ENCODE measurements around the gene ZEB1. TPM values are rescaled to one million over a fixed set of nuclear protein-coding genes. Genes with fewer than 3 reads are reported as not detected.
A peak's percentile ranks its signal among the peaks of the same experiment; 100 is the strongest.

ZEB1 gene
- total RNA-seq (2011; cell fraction: chromatin; rRNA removed; ENCODE audit: low replicate concordance): 5.3 and 22.2 TPM in 2 replicates
- total RNA-seq (2011; cell fraction: nucleolus; rRNA removed): 2.7 and 6.1 TPM in 2 replicates
- total RNA-seq (2011; cell fraction: nucleoplasm; rRNA removed): 10.0 and 20.7 TPM in 2 replicates
- total RNA-seq (2014; rRNA removed): 3.3 and 3.8 TPM in 2 replicates
- total RNA-seq (2014; rRNA removed; fragmentation: Illumina TruSeq; extraction: Trizol): 8.4 and 10.3 TPM in 2 replicates
- total RNA-seq (2015; rRNA removed; fragmentation: Illumina TruSeq; extraction: Trizol): 6.6 and 7.8 TPM in 2 replicates
- 6.6 and 7.0 TPM in 2 replicates for total RNA-seq (2021)
- 4.3 and 4.9 TPM in 2 replicates for polyA plus RNA-seq (2011; rRNA removed)
- 0.69 and 1.5 TPM in 2 replicates for polyA plus RNA-seq (2011; cell fraction: cytosol; rRNA removed)
- polyA plus RNA-seq (2011; cell fraction: nucleus; rRNA removed): 4.0 and 4.4 TPM in 2 replicates
- polyA plus RNA-seq (2012): 3.2 and 4.1 TPM in 2 replicates
- polyA plus RNA-seq (2014; fragmentation: Illumina TruSeq; extraction: Trizol): 4.9 and 5.7 TPM in 2 replicates
- polyA plus RNA-seq (2014; fragmentation: Nextera tagmentation; extraction: Ambion mirVana): 1 to 10 TPM; 3.4 to 4.6 TPM
- 2.1 and 2.9 TPM in 2 replicates for polyA plus RNA-seq (2014; rRNA removed)
- polyA minus RNA-seq (2011; rRNA and poly(A)+ RNA removed): 24.4 and 33.0 TPM in 2 replicates
- polyA minus RNA-seq (2011; cell fraction: cytosol; rRNA and poly(A)+ RNA removed): 3.7 and 8.3 TPM in 2 replicates
- polyA minus RNA-seq (2011; cell fraction: nucleus; rRNA and poly(A)+ RNA removed): 8.9 and 24.9 TPM in 2 replicates
- percentile 67 among the genes with signal in this experiment for Bru-seq, nascent RNA
- percentile 70 among the genes with signal in this experiment for BruChase-seq, experiment 1, labeled RNA remaining after a 2-hour chase
- percentile 65 among the genes with signal in this experiment for BruChase-seq, experiment 2, labeled RNA remaining after a 6-hour chase
- long read RNA-seq, experiment 1, full-length matches to known transcripts: 3 of 9 reads
- long read RNA-seq, experiment 1, partial matches to known transcripts: 5 of 9 reads
- long read RNA-seq, experiment 1, other reads (novel, unspliced or antisense): 1 of 9 reads
- long read RNA-seq, experiment 2, partial matches to known transcripts: 1 of 2 reads
- long read RNA-seq, experiment 2, other reads (novel, unspliced or antisense): 1 of 2 reads
- long read RNA-seq, experiment 3, full-length matches to known transcripts: 2 of 6 reads
- long read RNA-seq, experiment 3, partial matches to known transcripts: 3 of 6 reads
- long read RNA-seq, experiment 3, other reads (novel, unspliced or antisense): 1 of 6 reads

GRCh38 chr10:31318854-31319601 lies at the start of gene ZEB1:
TSS of gene ZEB1 (plus strand) at chr10:31319216. CDS start at chr10:31319235, 19 bp downstream.
- under 1% methylated on average over 43 of the region's 71 CpGs for WGBS (ENCODE audit: insufficient coverage, low coverage, missing lambda C conversion rate)
- H4K20me1 ChIP-seq (replicated peaks; ENCODE audit: control insufficient read depth, insufficient read depth, low read length): peaks cover 8% of the 10 kb centered on the region; the same call in 1 of the 2 replicates
- in situ Hi-C loops (cut with MboI): no loop called here
- H3K4me2 ChIP-seq (ENCODE audit: insufficient read depth, low read length): peak within 1 kb of the TSS; percentile 86
- ATAC-seq (peak; percentile 88), FAIRE-seq (peak; percentile 79), DNase-seq (ENCODE audit: extremely low read depth in 1 of 4, low spot score in 3 of 4) (peak; percentile 91 to 94 (median 93))
- no peaks in the 10 kb centered on the region for H3K36me3 ChIP-seq (ENCODE audit: control insufficient read depth, insufficient read depth, low read length)
- no peaks in the 10 kb centered on the region for H3K9me1 ChIP-seq (ENCODE audit: control insufficient read depth, insufficient read depth, low read length)
- intact Hi-C loops (cut with micrococcal nuclease): no loop called here
- POLR2A ChIA-PET: interaction anchor here (1.1 kb wide), 1 partner anchor 49 kb away, joined by 3 read pairs; no protein-coding TSS in a partner anchor
- peak within 1 kb of the TSS; percentile 80 for H3K27ac ChIP-seq (ENCODE audit: extremely low read depth, low read depth, low read length)
- BruUV-seq (replicated peaks): TSS peak; percentile 30
- peaks cover 8% of the 10 kb centered on the region; the same call in 2 of the 3 replicates for H3K79me2 ChIP-seq (ENCODE audit: control insufficient read depth, insufficient read depth, low read length)
- H3K9ac ChIP-seq (ENCODE audit: insufficient read depth in 1 of 2, low read depth in 2 of 2, low read length in 2 of 2): peak within 1 kb of the TSS; percentile 84 to 95
- peak within 1 kb of the TSS; percentile 89 for H3K4me3 ChIP-seq
- CTCF ChIA-PET (ENCODE audit: low intra/inter-chr PET ratio): no interaction called here
- no peaks in the 10 kb centered on the region for H3K9me3 ChIP-seq (replicated peaks; ENCODE audit: control insufficient read depth, insufficient read depth, low read depth, low read length)
- H3K4me1 ChIP-seq (replicated peaks in 1 of 2; ENCODE audit: control insufficient read depth in 2 of 2, insufficient read depth in 2 of 2, low read length in 2 of 2): peaks cover 7 to 26% of the 10 kb centered on the region in 2 experiments; a peak in 3 of 5 replicates
- H2AFZ ChIP-seq (ENCODE audit: low read depth, low read length): peak within 1 kb of the TSS; percentile 98
- H3K27me3 ChIP-seq (ENCODE audit: control insufficient read depth in 2 of 2, insufficient read depth in 2 of 2, low read length in 2 of 2): peaks cover 3 to 5% of the 10 kb centered on the region in 2 experiments; a peak in 3 of 5 replicates
- TF ChIP-seq ETS2 (tag; IDR thresholded peaks at IDR 0.05; ENCODE audit: borderline replicate concordance, poor library complexity, severe bottlenecking): no peak
- peak; percentile 47 to 51; a peak in 2 of 4 replicates for TF ChIP-seq NRF1 (conservative IDR thresholded peaks at IDR 0.05 in 1 of 2, IDR thresholded peaks at IDR 0.05 in 1 of 2)
- TF ChIP-seq, protein P1, sequence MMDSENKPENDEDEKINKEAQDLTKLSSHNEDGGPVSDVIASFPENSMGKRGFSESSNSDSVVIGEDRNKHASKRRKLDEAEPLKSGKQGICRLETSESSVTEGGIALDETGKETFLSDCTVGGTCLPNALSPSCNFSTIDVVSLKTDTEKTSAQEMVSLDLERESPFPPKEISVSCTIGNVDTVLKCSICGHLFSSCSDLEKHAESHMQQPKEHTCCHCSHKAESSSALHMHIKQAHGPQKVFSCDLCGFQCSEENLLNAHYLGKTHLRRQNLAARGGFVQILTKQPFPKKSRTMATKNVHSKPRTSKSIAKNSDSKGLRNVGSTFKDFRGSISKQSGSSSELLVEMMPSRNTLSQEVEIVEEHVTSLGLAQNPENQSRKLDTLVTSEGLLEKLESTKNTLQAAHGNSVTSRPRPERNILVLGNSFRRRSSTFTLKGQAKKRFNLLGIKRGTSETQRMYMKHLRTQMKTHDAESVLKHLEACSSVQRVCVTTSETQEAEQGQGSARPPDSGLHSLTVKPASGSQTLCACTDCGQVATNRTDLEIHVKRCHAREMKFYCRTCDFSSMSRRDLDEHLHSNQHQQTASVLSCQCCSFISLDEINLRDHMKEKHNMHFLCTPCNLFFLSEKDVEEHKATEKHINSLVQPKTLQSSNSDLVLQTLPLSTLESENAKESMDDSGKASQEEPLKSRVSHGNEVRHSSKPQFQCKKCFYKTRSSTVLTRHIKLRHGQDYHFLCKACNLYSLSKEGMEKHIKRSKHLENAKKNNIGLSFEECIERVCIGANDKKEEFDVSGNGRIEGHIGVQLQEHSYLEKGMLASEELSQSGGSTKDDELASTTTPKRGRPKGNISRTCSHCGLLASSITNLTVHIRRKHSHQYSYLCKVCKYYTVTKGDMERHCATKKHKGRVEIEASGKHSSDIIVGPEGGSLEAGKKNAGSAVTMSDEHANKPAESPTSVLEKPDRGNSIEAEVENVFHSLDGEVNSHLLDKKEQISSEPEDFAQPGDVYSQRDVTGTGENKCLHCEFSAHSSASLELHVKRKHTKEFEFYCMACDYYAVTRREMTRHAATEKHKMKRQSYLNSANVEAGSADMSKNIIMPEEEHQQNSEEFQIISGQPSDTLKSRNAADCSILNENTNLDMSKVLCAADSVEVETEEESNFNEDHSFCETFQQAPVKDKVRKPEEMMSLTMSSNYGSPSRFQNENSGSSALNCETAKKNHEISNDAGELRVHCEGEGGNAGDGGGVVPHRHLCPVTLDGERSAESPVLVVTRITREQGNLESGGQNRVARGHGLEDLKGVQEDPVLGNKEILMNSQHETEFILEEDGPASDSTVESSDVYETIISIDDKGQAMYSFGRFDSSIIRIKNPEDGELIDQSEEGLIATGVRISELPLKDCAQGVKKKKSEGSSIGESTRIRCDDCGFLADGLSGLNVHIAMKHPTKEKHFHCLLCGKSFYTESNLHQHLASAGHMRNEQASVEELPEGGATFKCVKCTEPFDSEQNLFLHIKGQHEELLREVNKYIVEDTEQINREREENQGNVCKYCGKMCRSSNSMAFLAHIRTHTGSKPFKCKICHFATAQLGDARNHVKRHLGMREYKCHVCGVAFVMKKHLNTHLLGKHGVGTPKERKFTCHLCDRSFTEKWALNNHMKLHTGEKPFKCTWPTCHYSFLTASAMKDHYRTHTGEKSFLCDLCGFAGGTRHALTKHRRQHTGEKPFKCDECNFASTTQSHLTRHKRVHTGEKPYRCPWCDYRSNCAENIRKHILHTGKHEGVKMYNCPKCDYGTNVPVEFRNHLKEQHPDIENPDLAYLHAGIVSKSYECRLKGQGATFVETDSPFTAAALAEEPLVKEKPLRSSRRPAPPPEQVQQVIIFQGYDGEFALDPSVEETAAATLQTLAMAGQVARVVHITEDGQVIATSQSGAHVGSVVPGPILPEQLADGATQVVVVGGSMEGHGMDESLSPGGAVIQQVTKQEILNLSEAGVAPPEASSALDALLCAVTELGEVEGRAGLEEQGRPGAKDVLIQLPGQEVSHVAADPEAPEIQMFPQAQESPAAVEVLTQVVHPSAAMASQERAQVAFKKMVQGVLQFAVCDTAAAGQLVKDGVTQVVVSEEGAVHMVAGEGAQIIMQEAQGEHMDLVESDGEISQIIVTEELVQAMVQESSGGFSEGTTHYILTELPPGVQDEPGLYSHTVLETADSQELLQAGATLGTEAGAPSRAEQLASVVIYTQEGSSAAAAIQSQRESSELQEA (IDR thresholded peaks at IDR 0.05; ENCODE audit: low read depth): no peak
- peak; percentile 91 for TF ChIP-seq RFX1 (IDR thresholded peaks at IDR 0.05)
- TF ChIP-seq SRF (CRISPR knock-in tag; IDR thresholded peaks at IDR 0.05): peak in 1 of 2 experiments; percentile 83; a peak in 1 of 4 replicates
- TF ChIP-seq CCAR2 (IDR thresholded peaks at IDR 0.05; ENCODE audit: low read depth, low read length): no peak
